DMS 273 treated with DMSO at 0.1 percent for 48 hours (cell line): ENCODE data around the gene PKP3.
"Not testable (repeated sequence)": the region's sequence is repeated elsewhere in the genome, so short reads cannot be mapped to it uniquely, and the experiment has no call there.

ENCODE experiments used
- DNase-seq: peaks from one replicate; lab custom pipeline; 2025; lab: John Stamatoyannopoulos, UW

The PKP3 gene, protein sequence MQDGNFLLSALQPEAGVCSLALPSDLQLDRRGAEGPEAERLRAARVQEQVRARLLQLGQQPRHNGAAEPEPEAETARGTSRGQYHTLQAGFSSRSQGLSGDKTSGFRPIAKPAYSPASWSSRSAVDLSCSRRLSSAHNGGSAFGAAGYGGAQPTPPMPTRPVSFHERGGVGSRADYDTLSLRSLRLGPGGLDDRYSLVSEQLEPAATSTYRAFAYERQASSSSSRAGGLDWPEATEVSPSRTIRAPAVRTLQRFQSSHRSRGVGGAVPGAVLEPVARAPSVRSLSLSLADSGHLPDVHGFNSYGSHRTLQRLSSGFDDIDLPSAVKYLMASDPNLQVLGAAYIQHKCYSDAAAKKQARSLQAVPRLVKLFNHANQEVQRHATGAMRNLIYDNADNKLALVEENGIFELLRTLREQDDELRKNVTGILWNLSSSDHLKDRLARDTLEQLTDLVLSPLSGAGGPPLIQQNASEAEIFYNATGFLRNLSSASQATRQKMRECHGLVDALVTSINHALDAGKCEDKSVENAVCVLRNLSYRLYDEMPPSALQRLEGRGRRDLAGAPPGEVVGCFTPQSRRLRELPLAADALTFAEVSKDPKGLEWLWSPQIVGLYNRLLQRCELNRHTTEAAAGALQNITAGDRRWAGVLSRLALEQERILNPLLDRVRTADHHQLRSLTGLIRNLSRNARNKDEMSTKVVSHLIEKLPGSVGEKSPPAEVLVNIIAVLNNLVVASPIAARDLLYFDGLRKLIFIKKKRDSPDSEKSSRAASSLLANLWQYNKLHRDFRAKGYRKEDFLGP

GRCh38 chr11:394034-394857 lies at the start of gene PKP3:
TSS of gene PKP3 (plus strand) at chr11:394209. CDS start at chr11:394293, 84 bp downstream.
- no peak for DNase-seq

- no peak for DNase-seq
Observed at GRCh38 chr11:344836-345578, 49.0 kb upstream of the PKP3 start.

GRCh38 chr11:346529-346928 lies 47.5 kb upstream of the PKP3 start:
- no peak for DNase-seq

GRCh38 chr11:349270-349954 lies 44.6 kb upstream of the PKP3 start:
- not testable (repeated sequence) for DNase-seq

GRCh38 chr11:350033-350722 lies 43.8 kb upstream of the PKP3 start:
- not testable (repeated sequence) for DNase-seq

DNA sequence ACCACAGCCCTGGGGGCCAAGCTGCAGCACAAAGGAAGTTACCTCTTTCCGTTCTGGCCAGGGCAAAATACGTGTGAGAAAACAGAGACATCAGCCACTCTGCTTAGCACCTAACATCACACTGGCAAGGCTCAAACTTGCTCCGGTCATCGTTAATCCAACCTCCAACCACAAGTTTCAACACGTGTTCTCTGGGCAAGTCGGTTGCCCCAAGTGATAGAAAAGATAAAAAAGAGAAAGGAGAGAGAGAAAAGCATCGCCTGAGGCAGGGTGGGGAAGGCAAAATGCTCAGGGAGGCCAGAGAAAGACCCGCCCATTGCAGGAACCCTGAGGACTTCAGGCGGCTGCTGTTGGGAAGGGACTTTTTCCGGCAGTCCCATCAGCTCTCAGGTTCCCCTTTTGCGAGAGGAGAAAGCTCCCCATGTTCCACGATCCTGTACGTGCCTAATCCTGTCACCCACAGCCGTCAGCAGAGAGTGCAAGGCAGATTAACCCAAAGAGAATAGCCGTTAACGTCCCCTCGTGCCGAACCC lies 43.2 kb upstream of the PKP3 start:
- DNase-seq, result no peak

DNA sequence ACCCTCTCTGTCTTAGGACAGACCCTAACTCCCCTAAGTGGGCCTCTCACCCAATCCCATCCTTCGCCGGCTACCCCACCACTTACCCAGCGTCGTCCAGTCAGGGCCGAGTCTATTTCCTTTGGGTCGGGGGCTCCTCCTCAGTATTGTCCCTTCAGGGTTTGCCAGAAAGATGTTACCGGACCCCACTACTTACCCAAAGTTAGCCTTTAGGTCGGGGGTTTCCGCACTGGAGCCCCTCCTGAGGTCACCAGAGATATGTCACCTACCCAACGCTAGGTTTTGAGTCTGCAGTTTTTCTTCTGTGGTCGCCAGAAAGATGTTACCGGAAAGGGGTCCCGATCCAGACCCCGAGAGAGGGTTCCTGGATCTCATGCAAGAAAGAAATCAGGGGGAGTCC lies 42.6 kb upstream of the PKP3 start:
- no peak for DNase-seq

DNA sequence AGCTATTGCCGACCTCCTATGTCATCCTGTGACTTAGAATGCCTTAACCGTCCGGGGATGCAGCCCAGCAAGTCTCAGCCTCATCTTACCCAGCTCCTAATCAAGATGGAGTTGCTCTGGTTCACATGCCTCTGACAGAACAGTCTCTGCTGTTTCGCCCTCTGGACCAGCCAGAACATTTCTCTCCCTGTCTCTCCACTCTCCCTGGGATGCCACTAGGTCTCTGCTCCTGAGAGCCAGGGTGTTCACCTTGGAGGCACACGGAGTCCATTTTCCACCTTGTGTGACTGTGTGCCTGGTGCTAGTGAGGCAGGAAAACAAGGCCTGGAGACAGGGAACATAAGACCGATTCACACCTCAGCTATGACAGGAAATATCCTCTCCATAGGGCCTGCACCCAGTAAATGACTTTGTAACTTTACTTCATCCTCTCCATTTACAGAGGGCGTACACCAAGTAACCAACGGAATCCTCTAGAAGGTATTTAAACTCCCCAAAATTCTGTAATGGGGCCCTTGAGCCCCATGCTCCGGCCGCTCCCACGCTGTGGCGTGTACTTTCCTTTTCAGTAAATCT lies 41.5 kb upstream of the PKP3 start:
- no peak for DNase-seq

DNA sequence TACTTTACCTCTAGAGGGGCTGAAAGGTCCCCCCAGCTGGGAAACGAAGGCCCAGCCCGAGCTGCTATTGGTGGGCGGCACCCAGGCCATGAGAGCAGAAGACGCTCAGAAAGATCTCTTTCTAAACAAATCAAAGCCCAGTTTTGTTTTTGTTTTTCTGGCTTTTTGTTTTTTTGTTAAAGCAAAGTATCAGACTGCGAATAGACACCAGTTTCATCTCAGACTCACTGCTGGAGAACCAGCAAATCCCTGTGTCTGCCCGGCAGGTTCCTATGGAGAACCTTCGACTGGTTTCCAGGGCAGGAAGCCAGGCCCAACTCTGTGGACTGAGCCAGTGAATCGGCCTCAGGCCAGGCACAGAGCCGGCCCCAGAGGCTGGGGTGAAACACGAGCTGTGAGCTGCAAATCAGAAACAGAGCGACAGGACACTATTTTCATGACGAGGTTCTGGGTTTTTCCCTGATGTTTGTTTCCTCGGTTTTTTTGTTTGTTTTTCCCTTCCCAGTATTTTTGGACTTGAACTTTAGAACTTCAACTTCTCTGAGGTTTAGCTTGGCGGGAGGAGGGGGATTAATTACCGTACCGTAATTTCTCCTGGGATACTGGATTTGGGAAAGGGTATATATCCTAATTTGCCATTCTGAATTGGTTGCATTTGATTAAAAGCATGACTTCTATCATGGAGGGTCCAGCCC lies 40.7 kb upstream of the PKP3 start:
- no peak for DNase-seq

DNA sequence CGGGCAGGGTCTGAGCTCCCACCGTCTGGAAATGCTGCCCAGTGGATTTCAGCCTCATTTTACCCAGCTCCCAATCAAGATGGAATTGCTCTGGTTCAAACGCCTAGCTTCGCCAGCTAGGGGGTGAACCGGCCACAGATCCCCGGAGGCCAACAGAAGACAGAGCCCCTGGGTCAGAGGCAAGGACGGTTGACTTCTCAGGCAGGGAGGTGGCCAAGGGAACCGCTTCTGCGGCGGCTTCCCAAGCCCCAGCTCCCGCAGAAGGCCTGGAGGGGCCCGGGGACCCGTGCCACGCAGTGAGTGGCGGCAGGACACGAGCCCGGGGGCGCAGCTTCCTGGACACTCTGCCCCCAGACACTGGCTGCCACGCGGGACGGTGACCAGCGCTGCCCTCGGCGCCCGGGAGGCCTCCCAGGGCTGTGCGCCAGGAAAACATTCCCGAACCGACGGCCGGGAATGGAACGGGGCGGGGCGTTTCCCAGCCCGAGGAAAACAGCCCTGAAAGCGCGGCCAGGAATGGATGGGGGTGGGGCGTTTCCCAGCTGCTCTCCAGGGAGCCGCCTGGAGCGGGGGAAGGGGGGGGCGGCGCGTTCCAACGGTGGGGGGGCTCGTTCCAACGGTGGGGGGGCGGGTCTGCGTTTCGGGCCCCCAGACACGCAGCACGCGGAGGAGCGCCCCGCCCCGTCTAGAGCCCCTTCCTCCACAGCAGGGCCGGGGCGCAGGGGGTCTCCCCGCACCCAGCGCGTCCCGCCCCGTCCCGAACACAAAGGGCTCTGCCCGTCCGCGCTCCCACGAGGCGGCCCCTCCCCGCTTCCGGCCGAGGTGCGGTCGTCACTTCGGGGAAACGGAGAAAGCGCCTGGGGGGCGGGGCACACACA lies 38.2 kb upstream of the PKP3 start:
- peak; percentile 5 for DNase-seq

DNA sequence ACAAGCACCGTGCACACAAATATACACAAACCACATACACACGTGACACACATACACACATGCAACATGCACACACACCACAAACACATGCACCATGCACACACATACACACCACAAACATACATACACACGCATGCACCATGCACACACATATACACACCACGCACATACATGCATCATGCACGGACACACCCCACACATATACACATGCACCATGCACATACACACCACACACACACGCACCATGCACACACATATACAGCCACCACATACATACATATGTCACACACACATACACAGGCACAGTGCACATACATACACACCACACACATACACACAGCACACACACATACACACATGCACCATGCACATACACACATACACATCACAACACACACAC lies 37.4 kb upstream of the PKP3 start:
- no peak for DNase-seq

- no peak for DNase-seq
Observed at GRCh38 chr11:357582-357981, 36.4 kb upstream of the PKP3 start.

- DNase-seq, result no peak
Observed at GRCh38 chr11:358129-358800, 35.7 kb upstream of the PKP3 start.

- no peak for DNase-seq
Observed at GRCh38 chr11:359181-359714, 34.8 kb upstream of the PKP3 start.

DNA sequence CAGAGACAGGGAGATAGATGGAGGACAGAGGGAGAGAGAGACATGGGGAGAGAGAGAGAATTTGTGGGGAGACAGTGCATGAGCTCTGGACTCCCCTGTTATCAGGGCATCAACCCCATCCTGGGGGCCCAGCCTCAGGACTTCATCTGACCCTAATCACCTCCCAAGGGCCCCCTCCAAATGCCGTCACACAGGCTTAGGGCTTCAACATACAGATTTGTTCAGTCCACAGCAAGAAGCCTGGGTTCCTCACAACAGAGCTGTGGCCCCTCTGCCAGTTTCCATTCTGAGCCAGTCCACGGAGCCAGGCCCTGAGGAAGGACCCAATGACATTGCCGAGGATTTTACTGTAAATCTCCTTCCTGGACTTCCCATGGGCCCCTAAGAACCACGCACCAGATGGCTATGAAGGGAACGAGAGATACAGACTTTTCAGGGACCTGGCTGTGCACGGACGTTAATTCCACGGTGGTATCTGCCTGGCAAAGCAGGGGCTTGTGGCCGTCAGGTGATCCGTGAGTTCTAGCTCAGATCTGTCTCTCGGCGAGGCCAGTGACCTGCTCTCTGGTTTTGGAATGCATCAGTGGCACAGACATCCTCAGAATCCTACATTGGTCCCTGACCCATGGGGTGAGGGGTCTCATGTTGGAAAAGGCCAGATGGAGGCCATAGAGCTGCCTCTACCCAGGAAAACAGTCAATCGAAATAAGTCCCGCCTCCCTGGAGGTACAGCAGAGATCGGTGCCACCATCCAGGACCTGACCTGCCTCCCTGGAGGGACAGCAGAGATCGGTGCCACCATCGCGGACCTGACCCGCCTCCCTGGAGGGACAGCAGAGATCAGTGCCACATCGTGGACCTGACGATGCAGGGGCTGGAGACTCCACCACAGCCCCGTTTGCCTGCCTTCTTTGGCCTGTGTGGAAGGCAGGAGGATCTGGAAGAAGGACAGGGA lies 33.4 kb upstream of the PKP3 start:
- no peak for DNase-seq
